ENCODE results near the gene ARSI. TPM values are rescaled to one million over a fixed set of nuclear protein-coding genes. Genes with fewer than 3 reads are reported as not detected.

ARSI gene
- total and polyA plus RNA-seq, 2 of the 4 experiments (the other 2 are of a cell fraction), result 14.8 to 15.2 TPM

DNA sequence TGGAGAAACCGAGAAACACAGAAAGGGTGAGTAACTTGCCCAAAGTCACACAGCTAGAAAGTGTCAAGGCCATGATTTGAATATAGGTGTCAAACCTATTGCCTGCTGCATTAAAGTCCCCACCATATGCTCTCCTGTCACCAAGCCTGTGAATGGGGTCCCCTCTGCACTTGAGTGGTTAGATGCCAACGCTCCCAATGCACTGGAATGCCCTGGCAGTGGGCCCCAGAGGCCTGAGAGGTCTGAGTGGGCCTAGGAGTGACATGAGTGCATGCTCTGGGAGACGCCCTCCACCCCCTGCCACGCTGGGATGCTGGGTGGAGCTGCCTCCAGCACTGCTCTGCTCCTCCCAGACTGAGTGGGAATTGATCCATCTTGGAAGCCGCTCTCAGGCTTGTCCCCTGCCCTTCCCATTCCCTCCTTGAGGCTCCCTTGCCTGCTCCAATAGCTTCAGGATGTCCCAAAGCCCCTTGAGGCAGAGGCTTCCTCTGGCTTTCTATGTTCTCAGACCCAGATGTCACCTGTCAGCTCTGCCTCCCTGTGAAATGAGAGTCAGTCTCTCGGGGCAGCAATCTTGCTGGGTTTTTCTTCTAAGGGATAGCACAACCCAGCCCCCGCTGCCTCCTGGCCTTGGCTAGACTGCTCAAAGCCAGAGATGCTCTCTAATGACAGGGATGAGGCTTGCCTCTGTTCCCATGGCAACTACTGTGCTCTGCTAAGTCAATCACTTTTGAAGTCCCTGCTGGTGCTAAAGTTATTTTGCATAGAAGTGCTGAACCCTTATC, 6.6 kb upstream of the ARSI start (continued):
- TF ChIP-seq, protein P1, sequence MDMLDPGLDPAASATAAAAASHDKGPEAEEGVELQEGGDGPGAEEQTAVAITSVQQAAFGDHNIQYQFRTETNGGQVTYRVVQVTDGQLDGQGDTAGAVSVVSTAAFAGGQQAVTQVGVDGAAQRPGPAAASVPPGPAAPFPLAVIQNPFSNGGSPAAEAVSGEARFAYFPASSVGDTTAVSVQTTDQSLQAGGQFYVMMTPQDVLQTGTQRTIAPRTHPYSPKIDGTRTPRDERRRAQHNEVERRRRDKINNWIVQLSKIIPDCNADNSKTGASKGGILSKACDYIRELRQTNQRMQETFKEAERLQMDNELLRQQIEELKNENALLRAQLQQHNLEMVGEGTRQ (IDR thresholded peaks at IDR 0.05; ENCODE audit: low read depth, low read length), result no peak
- no peak for TF ChIP-seq BHLHE40 (IDR thresholded peaks at IDR 0.05; ENCODE audit: low read depth, low read length)
